Coronary artery (tissue), 2 donors: ENCODE results near the gene TBC1D13.
"Not testable (repeated sequence)": the region's sequence is repeated elsewhere in the genome, so short reads cannot be mapped to it uniquely, and the experiment has no call there.

Source experiments
- DNase-seq: peaks from one replicate; pipeline ENCODE4 v3.0.0-alpha.2; 2017; ENCODE audit warnings: low spot score
- H3K27ac ChIP-seq, 2 donors: fragments of 200-600 bp; sonication (generic); one replicate each; pipeline ENCODE4 v1.5.1; 2016 to 2019
- H3K4me3 ChIP-seq: fragments of 200-600 bp; sonication (generic); 2 replicates; pipeline ENCODE4 v1.5.1; 2016; ENCODE audit warnings: mild to moderate bottlenecking, moderate library complexity
- CTCF ChIP-seq: fragments of 200-600 bp; sonication (generic); IDR thresholded peaks from one replicate; pipeline ENCODE4 v1.5.1; 2019; ENCODE audit warnings: antibody characterized with exemption

The TBC1D13 gene

GRCh38 chr9:128771094-128771721 is 15.8 kb upstream of the TBC1D13 start:
- Histone ChIP-seq H3K4me3 (peak overlapping the region; percentile 90), H3K27ac (peak overlapping the region; percentile 80 to 95)
- TF ChIP-seq CTCF: no peak
- no peak for DNase-seq

- DNase-seq: peak; percentile 89
- H3K27ac ChIP-seq: peak within 1 kb of the TSS; percentile 80 to 95
Observed at GRCh38 chr9:128771745-128772519, 15.1 kb upstream of the TBC1D13 start, which contains the start of gene ZER1. Gene ZER1, minus strand, starts transcription at chr9:128771927. Its CDS starts 16,362 bp downstream, at chr9:128755565.

GRCh38 chr9:128773049-128773448 is 14.0 kb upstream of the TBC1D13 start:
- H3K4me3 ChIP-seq: no peak overlapping the region
- DNase-seq: no peak
- no peak for TF ChIP-seq CTCF
- H3K27ac ChIP-seq: no peak overlapping the region

More at GRCh38 chr9:128771745-128772519, 15.1 kb upstream of the TBC1D13 start, which contains the start of gene ZER1:
- no peak for TF ChIP-seq CTCF
- peak within 1 kb of the TSS; percentile 90 for H3K4me3 ChIP-seq

GRCh38 chr9:128774804-128775203 is 12.2 kb upstream of the TBC1D13 start:
- TF ChIP-seq CTCF: no peak
- Histone ChIP-seq H3K4me3 (no peak overlapping the region), H3K27ac (no peak overlapping the region)
- DNase-seq: no peak

- not testable (repeated sequence) for H3K27ac ChIP-seq, DNase-seq, H3K4me3 ChIP-seq
Observed at GRCh38 chr9:128780093-128780492, 7.0 kb upstream of the TBC1D13 start.

GRCh38 chr9:128781187-128782070 is 5.6 kb upstream of the TBC1D13 start:
- H3K4me3 ChIP-seq: no peak overlapping the region
- no peak for DNase-seq
- TF ChIP-seq CTCF: no peak

GRCh38 chr9:128782669-128783068 is 4.4 kb upstream of the TBC1D13 start:
- H3K4me3 ChIP-seq: no peak overlapping the region
- TF ChIP-seq CTCF: no peak
- no peak for DNase-seq
- H3K27ac ChIP-seq: no peak overlapping the region

More at GRCh38 chr9:128781187-128782070, 5.6 kb upstream of the TBC1D13 start:
- no peak overlapping the region for H3K27ac ChIP-seq
